HG03571 (cell line): ENCODE data around the gene COPS3.

Source experiments
- ATAC-seq: cut with Tn5 transposase; IDR thresholded peaks from one replicate; pipeline ENCODE4 v1.9.1; 2021; ENCODE audit not compliant: unreplicated experiment

COPS3 gene

DNA sequence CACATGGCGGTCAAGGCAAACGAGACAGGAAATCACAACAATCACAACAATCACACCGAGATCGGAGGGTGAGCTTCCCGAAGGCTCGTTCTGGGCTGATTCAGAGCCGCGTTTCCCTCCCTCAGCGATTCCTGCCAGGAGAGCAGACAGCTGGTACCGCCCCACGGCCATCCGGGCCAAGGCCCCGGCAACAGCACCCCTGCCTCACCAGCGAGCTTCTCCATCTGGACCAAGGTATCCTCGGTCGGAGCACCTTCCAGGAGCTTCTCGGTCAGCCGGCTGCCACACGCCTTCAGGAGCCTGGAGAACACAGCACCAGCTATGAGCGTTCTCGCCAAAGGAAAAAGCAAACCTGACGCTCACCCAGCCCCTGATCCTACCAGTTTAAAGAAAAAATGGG, 59.7 kb downstream of the COPS3 start:
- ATAC-seq = no peak

DNA sequence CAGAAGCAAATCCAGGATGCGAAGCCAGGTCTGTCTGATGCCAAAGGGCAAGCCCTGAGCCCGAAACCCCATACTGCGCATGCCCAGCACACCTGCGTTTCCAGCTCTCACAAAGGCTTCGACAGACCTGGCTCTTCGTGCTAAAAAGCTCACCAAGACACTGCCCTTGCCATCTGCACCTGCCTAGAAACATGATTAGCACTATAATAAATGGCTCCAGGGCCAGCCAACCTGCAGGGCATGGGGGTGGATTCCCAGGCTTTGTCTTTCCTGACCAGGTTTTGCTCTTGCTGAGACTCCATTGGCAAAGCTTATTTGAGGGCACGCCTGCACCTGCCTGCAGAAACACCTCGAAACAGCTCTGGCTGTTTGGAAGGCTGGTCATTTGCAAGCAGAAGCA, 60.5 kb downstream of the COPS3 start:
- ATAC-seq = no peak

DNA sequence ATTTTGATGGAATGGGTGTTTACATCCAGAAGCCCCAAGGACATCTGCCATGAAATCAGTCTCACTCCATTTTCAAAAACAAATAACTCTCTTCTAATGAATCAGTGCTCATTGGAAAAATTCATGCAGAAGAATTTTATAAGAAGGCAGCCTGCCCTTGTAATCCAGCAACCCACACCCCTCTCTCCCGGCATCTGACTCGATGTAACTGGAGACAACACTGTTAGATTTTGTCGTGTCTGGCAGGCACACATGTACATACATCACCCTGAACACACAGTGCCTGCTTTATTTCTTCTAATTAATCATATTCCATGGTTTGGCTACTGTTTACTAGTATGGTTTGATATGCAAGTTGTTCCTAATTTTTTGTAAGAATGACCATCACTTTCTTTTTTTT, 63.1 kb downstream of the COPS3 start:
- ATAC-seq = no peak

DNA sequence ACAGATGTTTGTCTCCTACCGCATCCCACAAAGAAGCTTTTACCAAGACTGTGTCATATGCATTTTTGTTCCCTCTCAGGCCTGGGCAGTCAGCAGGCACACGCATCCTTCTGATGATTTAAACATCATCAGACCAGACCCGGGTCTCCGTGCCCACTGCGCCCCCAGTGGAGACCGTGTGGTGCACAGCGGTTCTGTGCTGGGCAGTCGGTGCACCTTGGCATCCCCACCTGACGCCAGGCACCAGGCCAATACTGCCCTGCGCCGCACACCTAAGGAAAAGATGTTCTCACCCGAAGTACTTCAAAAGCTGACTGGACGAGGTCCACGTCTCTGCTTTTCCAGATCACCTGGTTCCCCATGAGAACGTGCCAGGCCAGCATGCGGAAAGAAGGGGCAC, 64.3 kb downstream of the COPS3 start:
- ATAC-seq = no peak

DNA sequence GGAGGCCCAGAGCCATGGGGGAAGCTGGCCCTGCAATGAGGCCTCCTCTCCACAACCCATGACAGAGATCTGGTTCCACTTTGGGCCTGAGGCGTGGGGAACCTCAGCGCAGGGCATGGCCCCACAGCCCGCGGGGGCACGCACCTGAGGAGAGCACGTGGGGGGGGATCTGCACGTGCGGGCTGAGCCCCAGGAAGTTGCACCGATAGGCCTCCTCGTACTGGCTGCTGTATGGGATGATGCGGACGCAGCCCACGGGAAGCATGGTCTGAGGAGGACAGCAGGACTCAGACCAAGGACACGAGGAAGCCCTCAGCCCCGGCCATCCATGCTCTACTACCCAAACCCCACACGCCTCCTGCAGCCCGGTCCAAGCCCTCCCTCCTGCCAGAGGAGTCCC, 64.8 kb downstream of the COPS3 start:
- no peak for ATAC-seq

DNA sequence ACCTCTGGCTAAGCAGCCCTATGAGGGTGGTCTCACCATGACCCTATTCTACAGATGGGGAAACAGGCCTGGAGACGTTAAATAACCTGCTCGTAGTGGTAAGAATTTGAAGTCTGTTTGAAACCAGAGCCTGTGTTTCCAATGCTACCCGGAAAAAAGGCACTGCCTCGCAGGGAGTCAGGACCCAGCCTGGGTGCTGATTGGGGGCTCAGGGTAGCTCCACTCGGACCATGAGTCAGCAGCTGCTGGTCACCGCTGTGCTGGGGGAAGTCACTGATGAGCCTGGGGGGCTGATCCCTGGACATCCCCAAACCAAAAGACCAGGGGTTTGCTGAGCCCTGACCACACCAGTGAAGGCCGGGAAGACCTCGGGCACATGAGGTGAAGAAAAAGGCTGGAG, 65.5 kb downstream of the COPS3 start:
- no peak for ATAC-seq

DNA sequence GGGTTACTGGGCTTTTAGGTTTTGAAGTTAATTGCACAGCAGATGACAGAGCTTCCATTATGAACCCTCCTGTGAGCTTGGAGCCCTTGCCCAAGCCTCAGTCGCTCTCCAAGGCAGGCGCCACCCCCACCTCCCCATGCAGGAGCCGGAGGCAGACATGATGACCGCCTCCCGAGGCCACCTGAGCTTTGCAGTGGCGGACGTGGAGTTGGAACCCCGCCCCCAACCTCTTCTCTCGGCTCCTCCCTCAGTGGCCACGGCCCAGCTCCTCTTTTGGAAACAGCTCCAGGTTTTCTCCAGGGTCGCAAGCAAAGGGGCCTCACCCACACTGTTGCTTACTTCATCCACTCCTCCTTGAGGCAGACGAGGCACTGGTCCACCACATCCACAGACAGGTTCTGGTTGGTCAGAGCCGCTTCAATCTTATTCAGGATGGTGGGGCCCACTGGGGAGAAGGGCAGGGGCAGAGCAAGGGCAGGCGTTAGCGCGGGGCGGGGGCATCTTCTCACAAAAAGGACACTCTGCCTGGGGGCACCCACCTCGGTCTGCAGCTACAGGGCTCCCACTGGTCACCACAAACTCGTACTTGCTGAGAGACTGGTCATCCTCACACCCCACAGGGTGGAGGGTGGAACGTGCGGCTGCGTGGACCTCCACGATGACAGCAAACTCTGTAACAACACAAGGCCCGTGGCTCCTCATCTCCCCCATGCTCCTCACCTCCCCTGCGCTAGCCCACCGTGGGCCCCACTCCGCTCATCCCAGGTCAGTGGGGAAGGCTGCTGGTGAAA, 66.2 kb downstream of the COPS3 start:
- no peak for ATAC-seq

- no peak for ATAC-seq
These were observed 67.3 kb downstream of the COPS3 start for GRCh38 chr17:17213775-17214174.

GRCh38 chr17:17207998-17208397, 73.0 kb downstream of the COPS3 start:
- no peak for ATAC-seq

- no peak for ATAC-seq
These were observed 74.1 kb downstream of the COPS3 start for GRCh38 chr17:17206913-17207335.

- ATAC-seq = peak; percentile 52
These were observed 74.7 kb downstream of the COPS3 start, which contains the start of gene PLD6 for GRCh38 chr17:17206124-17206912. TSS of gene PLD6 (minus strand) at chr17:17206333. CDS start at chr17:17206286, 47 bp downstream.

GRCh38 chr17:17205368-17206123, 75.5 kb downstream of the COPS3 start:
- ATAC-seq = peak; percentile 28

GRCh38 chr17:17204635-17205231, 76.3 kb downstream of the COPS3 start:
- no peak for ATAC-seq

- no peak for ATAC-seq
These were observed 76.9 kb downstream of the COPS3 start for GRCh38 chr17:17204041-17204591.

DNA sequence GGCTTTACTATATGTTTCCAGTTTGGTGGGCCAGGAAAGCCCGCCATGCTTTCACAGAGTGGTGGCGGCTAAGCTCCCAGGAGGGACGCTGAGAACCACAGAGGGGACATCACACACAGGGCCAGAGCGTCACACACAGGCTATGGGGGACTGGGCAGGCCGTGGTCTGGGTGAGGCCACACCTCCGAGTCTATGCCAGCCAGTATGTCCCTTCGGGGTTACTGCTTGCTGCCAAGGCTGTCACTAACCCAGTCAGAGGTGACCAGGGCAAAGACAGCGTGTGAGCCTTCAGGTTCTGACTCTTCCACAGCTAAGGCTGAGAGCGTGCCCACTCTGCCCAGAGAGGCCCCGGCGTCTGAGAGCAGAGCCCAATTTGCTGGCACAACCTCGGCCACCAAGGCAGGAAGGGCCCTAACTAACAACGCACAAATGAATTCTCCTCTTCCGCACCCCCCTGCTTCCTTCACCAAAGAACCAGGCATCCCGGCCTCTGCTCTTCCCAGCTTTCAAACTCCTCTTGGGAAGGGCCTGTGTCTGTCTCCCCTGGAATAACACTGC, 77.8 kb downstream of the COPS3 start:
- ATAC-seq = no peak

DNA sequence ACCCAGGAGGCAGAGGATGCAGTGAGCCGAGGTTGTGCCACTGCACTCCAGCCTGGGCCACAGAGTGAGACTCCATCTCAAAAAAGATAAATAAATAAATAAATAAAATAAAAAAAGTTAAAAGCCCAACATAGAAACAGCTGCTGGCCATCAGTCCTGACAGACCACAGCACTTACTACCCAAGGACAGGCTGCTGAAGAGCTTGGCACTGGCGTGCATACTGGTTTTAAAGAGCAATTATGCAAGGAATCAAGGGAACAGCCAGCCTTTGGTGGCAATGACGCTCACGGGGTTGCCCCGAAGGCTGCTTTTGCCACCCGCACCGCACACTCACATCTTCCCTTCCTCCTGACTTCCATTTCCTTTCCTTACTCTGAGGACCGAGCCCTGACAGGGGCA, 79.1 kb downstream of the COPS3 start:
- ATAC-seq = no peak

DNA sequence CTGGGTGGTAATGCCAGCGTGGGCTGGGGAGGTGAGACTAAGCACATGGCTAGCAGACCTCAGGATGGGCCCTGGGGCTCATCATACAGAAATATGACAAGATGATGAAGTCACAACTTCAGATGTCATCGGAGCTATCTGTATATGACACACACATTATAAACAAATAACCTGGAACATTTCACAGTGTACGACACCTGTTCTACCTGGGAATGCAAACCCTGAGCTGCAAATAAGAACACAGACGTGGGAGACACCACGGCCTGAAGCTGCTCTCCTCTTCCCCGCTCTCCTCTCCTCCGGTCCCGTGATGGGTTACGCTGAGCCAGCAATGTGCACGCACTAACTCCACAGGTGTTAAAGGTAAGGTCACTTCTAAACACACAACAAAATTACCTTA, 79.8 kb downstream of the COPS3 start:
- ATAC-seq = no peak

DNA sequence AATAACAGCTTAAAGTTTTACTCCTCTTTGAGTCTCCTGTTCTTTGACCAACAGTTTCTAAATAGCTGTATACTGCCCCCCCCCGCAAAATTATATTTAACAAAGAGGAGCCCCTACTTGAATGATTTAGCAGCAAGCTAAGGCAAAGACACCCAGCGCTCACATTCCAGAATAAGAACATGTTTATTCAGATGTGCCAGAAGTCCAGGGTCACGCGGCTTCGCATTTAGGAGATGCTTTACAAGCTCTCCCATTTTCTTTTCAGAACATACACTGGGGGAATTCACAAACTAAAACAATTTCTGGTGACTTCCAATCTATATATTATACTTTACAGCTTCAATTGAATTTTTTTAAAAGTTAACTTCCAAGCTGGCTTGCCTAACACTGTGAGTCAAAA, 80.2 kb downstream of the COPS3 start:
- ATAC-seq = no peak

GRCh38 chr17:17200311-17200710, 80.7 kb downstream of the COPS3 start:
- no peak for ATAC-seq

DNA sequence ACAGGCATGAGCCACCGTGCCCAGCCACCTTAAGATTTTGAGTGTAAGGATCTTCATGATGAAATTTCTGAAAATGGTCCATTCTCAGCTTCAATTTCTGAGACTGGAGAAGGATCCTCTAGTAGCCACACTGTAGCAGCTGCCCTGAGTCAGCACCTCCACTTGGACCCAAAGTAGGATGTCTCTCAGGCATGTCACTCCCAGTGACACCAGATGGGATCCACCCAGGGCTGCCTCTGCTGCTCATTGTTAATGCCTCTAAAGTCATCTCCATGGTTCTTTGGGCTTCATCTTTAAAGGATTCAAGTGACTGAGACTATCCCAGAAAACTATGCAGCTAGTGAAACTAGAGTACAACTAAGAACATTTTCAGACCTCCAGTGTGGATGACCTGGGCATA, 82.8 kb downstream of the COPS3 start:
- ATAC-seq = no peak

GRCh38 chr17:17196776-17197175, 84.3 kb downstream of the COPS3 start:
- ATAC-seq = no peak
